Suprapubic skin (tissue), 4 donors: ENCODE data around the gene TLNRD1. TPM values are rescaled to one million over a fixed set of nuclear protein-coding genes. Genes with fewer than 3 reads are reported as not detected.

Experiments used
- DNase-seq, 2 donors: peaks; one replicate each; pipeline ENCODE4 v3.0.0-alpha.2; 2019; ENCODE audit warnings: low spot score in 2 of 2
- H3K27ac ChIP-seq: fragments of 200-600 bp; sonication (generic); one replicate; pipeline ENCODE4 v1.5.1; 2019
- H3K27me3 ChIP-seq: fragments of 200-600 bp; sonication (generic); one replicate; pipeline ENCODE4 v1.5.1; 2019
- H3K36me3 ChIP-seq: fragments of 200-600 bp; sonication (generic); one replicate; pipeline ENCODE4 v1.5.1; 2019
- H3K4me1 ChIP-seq: fragments of 200-600 bp; sonication (generic); one replicate; pipeline ENCODE4 v1.5.1; 2019
- H3K4me3 ChIP-seq: fragments of 200-600 bp; sonication (generic); one replicate; pipeline ENCODE4 v1.5.1; 2019; ENCODE audit warnings: mild to moderate bottlenecking
- H3K9me3 ChIP-seq: fragments of 200-600 bp; sonication (generic); one replicate; pipeline ENCODE4 v1.5.1; 2019
- EP300 ChIP-seq: sonication (generic); formaldehyde crosslinking; IDR thresholded peaks from one replicate; pipeline ENCODE4 v1.6.1; 2017; ENCODE audit warnings: antibody characterized with exemption
- POLR2A ChIP-seq, 2 donors: fragments of 450-650 bp; IDR thresholded peaks; one replicate each; pipeline ENCODE4 v1.6.1; 2017; ENCODE audit warnings: antibody characterized with exemption in 2 of 2, mild to moderate bottlenecking in 2 of 2, moderate library complexity in 2 of 2
- POLR2AphosphoS5 ChIP-seq, 3 donors: sonication (generic); formaldehyde crosslinking; IDR thresholded peaks; one replicate each; pipeline ENCODE4 v1.6.1; 2017; ENCODE audit warnings: antibody characterized with exemption in 3 of 3
- WGBS: methylation state at CpG from one replicate; pipeline ENCODE4 v1.1.5; 2018; 5-methylcytosine and 5-hydroxymethylcytosine counted together
- total RNA-seq, 4 donors: library from RNA; depleted of rRNA; stranded (reverse); fragments of >200 nt; gene quantifications; one replicate each; pipeline ENCODE4 v1.1.0, GENCODE V29; 2016
- TF ChIP-seq, protein P1 (sequence below), 2 donors: fragments of 200-600 bp in 1 of 2; fragments of 450-650 bp in 1 of 2; sonication (generic) in 1 of 2; IDR thresholded peaks; one replicate each; pipeline ENCODE4 v1.5.1; 2016 to 2019; ENCODE audit warnings: antibody characterized with exemption in 2 of 2, mild to moderate bottlenecking in 1 of 2, moderate library complexity in 1 of 2

The TLNRD1 gene
- total RNA-seq, 4 donors from 2014 or later = 9.4 to 16.6 (median 11.5) TPM

DNA sequence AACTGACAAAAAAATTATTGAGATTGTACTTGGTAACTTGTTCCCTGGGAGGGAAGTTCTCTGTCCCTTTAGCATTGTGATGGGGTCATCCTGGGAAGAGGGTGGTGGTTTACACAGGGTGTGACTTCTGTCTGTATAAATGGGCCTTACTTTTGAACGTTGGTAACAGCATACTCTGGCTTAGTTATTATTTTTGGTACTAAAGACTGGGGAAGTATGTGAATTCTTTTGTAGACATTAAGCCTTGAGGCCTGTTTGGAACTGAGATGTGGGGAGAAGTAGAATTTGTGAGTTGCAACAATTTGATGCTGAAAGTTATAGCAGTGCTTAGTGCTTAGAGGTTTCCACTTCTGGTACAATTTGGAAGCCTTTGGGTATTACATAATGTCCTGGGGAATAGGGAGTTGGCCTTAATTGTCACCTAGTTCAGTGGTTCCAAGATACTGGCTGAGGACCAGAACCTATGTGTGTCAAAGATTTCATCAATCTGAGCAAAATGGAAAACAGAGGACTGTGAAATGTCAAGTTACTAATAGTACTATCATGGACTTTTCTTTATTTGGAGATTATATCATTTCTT, 15.9 kb downstream of the TLNRD1 start:
- Histone ChIP-seq H3K9me3 (no peaks in the 10 kb centered on the region), H3K4me3 (no peak overlapping the region), H3K27me3 (no peaks in the 10 kb centered on the region), H3K36me3 (no peaks in the 10 kb centered on the region), H3K4me1 (peaks cover 24% of the 10 kb centered on the region), H3K27ac (peak overlapping the region; percentile 65)
- 7% methylated on average over 1 of the region's 1 CpG for WGBS
- no peak for TF ChIP-seq EP300
- no peak for TF ChIP-seq POLR2AphosphoS5 (IDR thresholded peaks at IDR 0.05)
- TF ChIP-seq, protein P1, sequence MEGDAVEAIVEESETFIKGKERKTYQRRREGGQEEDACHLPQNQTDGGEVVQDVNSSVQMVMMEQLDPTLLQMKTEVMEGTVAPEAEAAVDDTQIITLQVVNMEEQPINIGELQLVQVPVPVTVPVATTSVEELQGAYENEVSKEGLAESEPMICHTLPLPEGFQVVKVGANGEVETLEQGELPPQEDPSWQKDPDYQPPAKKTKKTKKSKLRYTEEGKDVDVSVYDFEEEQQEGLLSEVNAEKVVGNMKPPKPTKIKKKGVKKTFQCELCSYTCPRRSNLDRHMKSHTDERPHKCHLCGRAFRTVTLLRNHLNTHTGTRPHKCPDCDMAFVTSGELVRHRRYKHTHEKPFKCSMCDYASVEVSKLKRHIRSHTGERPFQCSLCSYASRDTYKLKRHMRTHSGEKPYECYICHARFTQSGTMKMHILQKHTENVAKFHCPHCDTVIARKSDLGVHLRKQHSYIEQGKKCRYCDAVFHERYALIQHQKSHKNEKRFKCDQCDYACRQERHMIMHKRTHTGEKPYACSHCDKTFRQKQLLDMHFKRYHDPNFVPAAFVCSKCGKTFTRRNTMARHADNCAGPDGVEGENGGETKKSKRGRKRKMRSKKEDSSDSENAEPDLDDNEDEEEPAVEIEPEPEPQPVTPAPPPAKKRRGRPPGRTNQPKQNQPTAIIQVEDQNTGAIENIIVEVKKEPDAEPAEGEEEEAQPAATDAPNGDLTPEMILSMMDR (IDR thresholded peaks at IDR 0.05) = no peak
- no peak for TF ChIP-seq POLR2A (IDR thresholded peaks at IDR 0.05)
- no peak for DNase-seq

DNA sequence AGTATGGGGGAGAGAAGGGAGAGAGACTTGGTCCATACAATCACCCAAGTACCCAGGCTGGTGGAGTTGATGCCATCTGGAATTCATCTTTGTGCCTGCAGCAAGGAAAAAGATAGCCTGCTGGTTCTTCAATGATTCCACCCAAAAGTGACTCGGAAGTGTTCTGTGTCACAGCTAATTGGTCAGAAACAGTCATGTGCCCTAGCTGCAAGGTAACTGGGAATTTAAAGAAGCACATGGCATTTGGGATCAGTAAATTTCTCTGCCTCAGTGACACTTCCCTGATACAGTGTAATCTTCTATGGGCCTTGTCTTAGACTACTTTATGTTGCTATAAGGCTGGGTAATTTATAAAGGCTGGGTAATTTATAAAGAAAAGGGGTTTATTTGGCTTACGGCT, 17.5 kb downstream of the TLNRD1 start:
- no peak overlapping the region for H3K4me3 ChIP-seq
- no peaks in the 10 kb centered on the region for H3K36me3 ChIP-seq
- TF ChIP-seq, protein P1 (IDR thresholded peaks at IDR 0.05) = no peak
- no peak for TF ChIP-seq POLR2A (IDR thresholded peaks at IDR 0.05)
- no peak for TF ChIP-seq POLR2AphosphoS5 (IDR thresholded peaks at IDR 0.05)
- TF ChIP-seq EP300 = no peak
- H3K4me1 ChIP-seq = peaks cover 21% of the 10 kb centered on the region
- DNase-seq = no peak
- 85% methylated on average over 2 of the region's 2 CpGs for WGBS
- H3K9me3 ChIP-seq = no peaks in the 10 kb centered on the region
- H3K27me3 ChIP-seq = no peaks in the 10 kb centered on the region
- H3K27ac ChIP-seq = no peak overlapping the region

DNA sequence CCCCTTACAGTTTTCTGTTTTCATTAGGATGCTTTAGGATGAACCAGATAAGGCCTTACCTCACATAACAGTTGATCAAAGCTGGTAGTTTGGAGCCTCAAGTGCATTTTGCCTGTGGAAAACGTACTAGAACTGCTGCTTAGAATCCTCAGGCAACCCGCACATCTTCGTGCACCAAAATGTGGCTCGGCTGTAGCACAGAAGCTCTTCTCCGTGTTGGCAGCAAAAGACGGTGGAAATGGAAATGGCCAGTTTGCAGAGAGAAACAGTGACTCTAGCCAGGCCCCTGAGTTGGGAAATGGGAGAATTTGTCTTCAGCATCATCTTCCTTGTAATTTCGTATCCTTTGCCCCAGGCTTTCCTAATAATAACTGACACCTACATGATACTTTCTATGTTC, 20.6 kb downstream of the TLNRD1 start:
- TF ChIP-seq EP300 (no peak), POLR2A (IDR thresholded peaks at IDR 0.05) (no peak), POLR2AphosphoS5 (IDR thresholded peaks at IDR 0.05) (no peak)
- TF ChIP-seq, protein P1 (IDR thresholded peaks at IDR 0.05) = no peak
- Histone ChIP-seq H3K4me1 (peaks cover 18% of the 10 kb centered on the region), H3K27me3 (no peaks in the 10 kb centered on the region), H3K4me3 (no peak overlapping the region), H3K36me3 (no peaks in the 10 kb centered on the region), H3K9me3 (no peaks in the 10 kb centered on the region), H3K27ac (no peak overlapping the region)
- whole genome bisulfite sequencing = 92% methylated on average over 7 of the region's 7 CpGs
- DNase-seq = no peak

DNA sequence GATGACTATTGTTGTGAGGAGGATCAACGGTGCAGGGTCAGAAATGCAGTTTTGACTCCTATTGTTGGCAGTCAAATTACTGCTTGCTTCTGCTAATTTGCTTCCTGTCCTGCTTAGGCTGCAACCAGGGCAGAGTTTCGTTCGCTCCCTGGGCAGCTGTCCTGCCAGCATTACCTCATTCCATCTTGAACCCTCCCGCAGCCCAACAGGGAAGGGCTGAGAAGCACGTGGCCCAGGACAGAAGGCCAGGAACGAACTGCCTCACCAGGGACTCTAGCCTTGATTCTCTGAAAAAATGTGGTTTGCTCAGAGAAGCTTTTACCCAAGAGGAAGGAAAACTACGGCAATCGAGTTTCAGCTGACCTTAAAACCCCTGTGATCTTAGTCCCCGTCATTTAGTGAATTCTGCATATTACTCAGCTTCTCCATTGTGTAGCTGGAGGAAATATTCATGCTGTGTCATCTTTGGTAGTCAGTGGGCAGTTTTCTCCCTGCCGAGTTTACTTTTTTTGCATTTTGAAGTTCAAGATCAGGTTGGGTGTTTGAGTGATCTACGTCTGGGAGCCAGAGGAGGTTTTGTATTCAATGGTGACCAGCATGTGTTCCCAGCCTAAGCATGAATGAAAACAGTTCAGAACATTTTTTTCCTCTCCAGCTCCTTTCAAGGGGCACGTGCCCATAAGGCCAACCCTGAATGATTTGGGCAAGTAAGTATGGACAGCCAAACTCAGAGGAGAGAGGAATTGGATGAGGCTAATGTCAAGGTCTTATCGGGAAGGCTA, 23.0 kb downstream of the TLNRD1 start:
- peak; percentile 90 to 91 for DNase-seq
- H3K36me3 ChIP-seq = no peaks in the 10 kb centered on the region

More for the DNA sequence above, 23.0 kb downstream of the TLNRD1 start:
- peak in 2 of 3 donors; percentile 19 to 42 for TF ChIP-seq POLR2AphosphoS5 (IDR thresholded peaks at IDR 0.05)
- TF ChIP-seq POLR2A (IDR thresholded peaks at IDR 0.05) = no peak
- TF ChIP-seq, protein P1 (IDR thresholded peaks at IDR 0.05) = no peak
- H3K4me3 ChIP-seq = no peak overlapping the region
- H3K27ac ChIP-seq = peak overlapping the region; percentile 73
- peaks cover 9% of the 10 kb centered on the region for H3K4me1 ChIP-seq
- no peaks in the 10 kb centered on the region for H3K27me3 ChIP-seq
- WGBS = 56% methylated on average over 13 of the region's 13 CpGs
- no peaks in the 10 kb centered on the region for H3K9me3 ChIP-seq
